K562 (cell line): Measurements from ENCODE around the gene CHMP2A. TPM values are rescaled to one million over a fixed set of nuclear protein-coding genes. Genes with fewer than 3 reads are reported as not detected.

Experiments
- ARID1B ChIP-seq: fragments of 450-650 bp; IDR thresholded peaks from 2 replicates; pipeline ENCODE4 v1.6.1; 2016; ENCODE audit warnings: antibody characterized with exemption, mild to moderate bottlenecking, inconsistent platforms
- ARID4B ChIP-seq: sonication (generic); formaldehyde crosslinking; IDR thresholded peaks from 2 replicates; pipeline ENCODE4 v1.8.0; 2022; ENCODE audit warnings: mild to moderate bottlenecking, missing genetic modification reagents
- ATF2 ChIP-seq: sonication (generic); formaldehyde crosslinking; IDR thresholded peaks from 2 replicates; pipeline ENCODE4 v1.8.1; 2022; ENCODE audit warnings: missing genetic modification reagents
- FUS ChIP-seq: fragments of 200-400 bp; formaldehyde crosslinking; optimal IDR thresholded peaks from 2 replicates; pipeline ENCODE3; 2017; ENCODE audit warnings: low read depth, low read length
- GATAD2A ChIP-seq: fragments of 450-650 bp; IDR thresholded peaks from 2 replicates; pipeline ENCODE4 v1.6.1; 2017
- MLLT1 ChIP-seq, 2 experiments: fragments of 450-650 bp; IDR thresholded peaks; 2 replicates each; pipeline ENCODE4 v1.6.1; 2016
- MNT ChIP-seq, 2 experiments: fragments of 450-650 bp; conservative IDR thresholded peaks; 2 replicates each; pipeline ENCODE4 v1.6.1; 2017; ENCODE audit warnings: mild to moderate bottlenecking in 2 of 2, moderate library complexity in 2 of 2
- PHB ChIP-seq: fragments of 250-450 bp; sonication (Bioruptor Pico); IDR thresholded peaks from 2 replicates; pipeline ENCODE4 v1.5.0; 2021
- PHTF2 ChIP-seq: fragments of 250-450 bp; sonication (Bioruptor Pico); IDR thresholded peaks from 2 replicates; pipeline ENCODE4 v1.5.0; 2021; ENCODE audit warnings: mild to moderate bottlenecking
- PREB ChIP-seq: sonication (generic); formaldehyde crosslinking; IDR thresholded peaks from 2 replicates; pipeline ENCODE4 v1.8.1; 2023; ENCODE audit warnings: mild to moderate bottlenecking, missing genetic modification reagents
- RNF2 ChIP-seq: sonication (generic); IDR thresholded peaks from 2 replicates; pipeline ENCODE4 v1.6.1; 2016
- SIN3A ChIP-seq, 2 experiments: fragments of 150-350 bp in 1 of 2; IDR thresholded peaks; 2 replicates each; pipeline ENCODE4 v1.6.1; 2011 to 2016; ENCODE audit warnings: borderline replicate concordance in 2 of 2, low read depth in 2 of 2, low read length in 2 of 2, mild to moderate bottlenecking in 2 of 2, moderate library complexity in 2 of 2; ENCODE audit not compliant: control insufficient read depth in 1 of 2
- TARDBP ChIP-seq: fragments of 450-650 bp; IDR thresholded peaks from 2 replicates; pipeline ENCODE4 v1.6.1; 2016
- TBP ChIP-seq: optimal IDR thresholded peaks from 2 replicates; pipeline ENCODE3; 2011; ENCODE audit warnings: low read depth, low read length, improper control_type of control experiment
- ZEB2 ChIP-seq: fragments of 450-650 bp; IDR thresholded peaks from 2 replicates; pipeline ENCODE4 v1.6.1; 2016
- ZKSCAN1 ChIP-seq: fragments of 150-350 bp; IDR thresholded peaks from 2 replicates; pipeline ENCODE4 v1.6.1; 2016; ENCODE audit warnings: low read depth, low read length
- ZNF324 ChIP-seq: fragments of 250-450 bp; sonication (Bioruptor Pico); IDR thresholded peaks from 2 replicates; pipeline ENCODE4 v1.4.0; 2020; ENCODE audit warnings: mild to moderate bottlenecking
- ZNF551 ChIP-seq: fragments of 250-450 bp; sonication (Bioruptor Pico); IDR thresholded peaks from 2 replicates; pipeline ENCODE4 v1.5.0; 2021; ENCODE audit warnings: mild to moderate bottlenecking, moderate library complexity
- polyA plus RNA-seq, 8 experiments: library from polyadenylated mRNA; depleted of rRNA in 4 of 8; stranded (reverse) in 5 of 8; unstranded in 3 of 8; fragments of >200 nt; fragmentation: Nextera tagmentation in 2 of 8; fragmentation: Illumina TruSeq in 1 of 8; extraction: Ambion mirVana in 2 of 8; extraction: Trizol in 1 of 8; gene quantifications; 2 replicates each; pipeline versions ENCODE4 v1.2.1 to v1.2.3, GENCODE V29; 2011 to 2014; ENCODE audit warnings: inconsistent platforms in 1 of 8, missing spikeins in 1 of 8
- total RNA-seq, 7 experiments: library from RNA; depleted of rRNA in 6 of 7; stranded (reverse); fragments of >200 nt in 6 of 7; fragmentation: Illumina TruSeq in 2 of 7; extraction: Trizol in 2 of 7; gene quantifications; 2 replicates each; pipeline versions ENCODE4 v1.2.1 to v1.2.3, GENCODE V29; 2011 to 2021; ENCODE audit warnings: low replicate concordance in 1 of 7

The CHMP2A gene
- total and polyA plus RNA-seq, 9 of the 15 experiments (the other 6 are each of a cell fraction or from before 2014, with no cell fraction given): 57.6 to 159 (median 87.2) TPM

GRCh38 chr19:58513694-58514563 lies 41.0 kb downstream of the CHMP2A start (continued):
- peak in 1 of 2 experiments; percentile 62; a peak in 1 of 4 replicates for TF ChIP-seq SIN3A (IDR thresholded peaks at IDR 0.05; ENCODE audit: borderline replicate concordance in 2 of 2, control insufficient read depth in 1 of 2, low read depth in 2 of 2, low read length in 2 of 2)
- TF ChIP-seq ZKSCAN1: peak; percentile 23; the same call in 1 of the 2 replicates
- no peak for TF ChIP-seq ZNF551 (CRISPR knock-in tag)
- no peak for TF ChIP-seq PREB
- peak; percentile 71 to 81 for TF ChIP-seq MNT (conservative IDR thresholded peaks at IDR 0.05)
- no peak for TF ChIP-seq PHB
- TF ChIP-seq PHTF2: no peak
- TF ChIP-seq ZEB2: 0 out of 2 replicates have a peak, but pooled peaks have one; percentile 32
- TF ChIP-seq GATAD2A: peak; percentile 63; the same call in 1 of the 2 replicates
- peak; percentile 62 for TF ChIP-seq RNF2
- no peak; the same call in 1 of the 2 replicates for TF ChIP-seq TARDBP
- TF ChIP-seq FUS: peak; percentile 82
- TF ChIP-seq ZNF324 (CRISPR knock-in tag): no peak
- TF ChIP-seq ARID4B (CRISPR knock-in tag): peak; percentile 55
- TF ChIP-seq ARID1B: 0 out of 2 replicates have a peak, but pooled peaks have one; percentile 24
- TF ChIP-seq MLLT1 (IDR thresholded peaks at IDR 0.05): no peak
- TF ChIP-seq ATF2 (CRISPR knock-in tag): 0 out of 2 replicates have a peak, but pooled peaks have one; percentile 20
- TF ChIP-seq TBP: peak; percentile 36
